Mesenchymal stem cell (in vitro differentiated cells and primary cell): Measurements from ENCODE around the gene KRTAP5-5. TPM values are rescaled to one million over a fixed set of nuclear protein-coding genes. Genes with fewer than 3 reads are reported as not detected.
"Not testable (repeated sequence)": the region's sequence is repeated elsewhere in the genome, so short reads cannot be mapped to it uniquely, and the experiment has no call there.

Experiments
- DNase-seq: peaks from one replicate; pipeline ENCODE4 v3.0.0-alpha.2; 2013
- H2AFZ ChIP-seq: one replicate; pipeline ENCODE4 v1.6.1; 2013; ENCODE audit warnings: low read depth, mild to moderate bottlenecking, control low read depth, inconsistent platforms, low read length, moderate library complexity
- H2AK5ac ChIP-seq: 2 replicates; pipeline ENCODE4 v1.6.1; 2013; ENCODE audit warnings: low read length, moderate library complexity, mild to moderate bottlenecking, inconsistent platforms; ENCODE audit not compliant: severe bottlenecking
- H2BK120ac ChIP-seq: one replicate; pipeline ENCODE4 v1.6.1; 2013; ENCODE audit warnings: low read depth, mild to moderate bottlenecking, inconsistent platforms, low read length, moderate library complexity
- H2BK12ac ChIP-seq, 2 experiments: one replicate each; pipeline ENCODE4 v1.6.1; 2013; ENCODE audit warnings: inconsistent platforms in 2 of 2, low read length in 2 of 2, mild to moderate bottlenecking in 2 of 2, moderate library complexity in 2 of 2, control low read depth in 1 of 2
- H2BK15ac ChIP-seq: one replicate; pipeline ENCODE4 v1.6.1; 2013; ENCODE audit warnings: mild to moderate bottlenecking, low read depth, inconsistent platforms; ENCODE audit not compliant: poor library complexity, severe bottlenecking
- H2BK5ac ChIP-seq: 2 replicates; pipeline ENCODE4 v1.6.1; 2013; ENCODE audit warnings: low read depth, mild to moderate bottlenecking, low read length, control low read depth, inconsistent platforms; ENCODE audit not compliant: poor library complexity, severe bottlenecking
- H3K14ac ChIP-seq, 2 experiments: one replicate each; pipeline ENCODE4 v1.6.1; 2013; ENCODE audit warnings: inconsistent platforms in 2 of 2, low read length in 2 of 2, control low read depth in 1 of 2, mild to moderate bottlenecking in 1 of 2, moderate library complexity in 1 of 2
- H3K18ac ChIP-seq, 2 experiments: one replicate each; pipeline ENCODE4 v1.6.1; 2013; ENCODE audit warnings: inconsistent platforms in 2 of 2, low read length in 2 of 2, control low read depth in 1 of 2, low read depth in 1 of 2, mild to moderate bottlenecking in 1 of 2
- H3K23ac ChIP-seq, 2 experiments: one replicate each; pipeline ENCODE4 v1.6.1; 2013; ENCODE audit warnings: inconsistent platforms in 2 of 2, low read length in 2 of 2, mild to moderate bottlenecking in 2 of 2, moderate library complexity in 2 of 2, control low read depth in 1 of 2
- H3K27ac ChIP-seq: 2 replicates; pipeline ENCODE4 v1.5.1; 2013; ENCODE audit warnings: mild to moderate bottlenecking, moderate library complexity, low read length, control low read depth, inconsistent platforms; ENCODE audit not compliant: poor library complexity, severe bottlenecking
- H3K27me3 ChIP-seq, 2 experiments: 2 replicates each; pipeline versions ENCODE4 v1.6.1 to v1.7.0; 2013; ENCODE audit warnings: low read length in 2 of 2, mild to moderate bottlenecking in 2 of 2, moderate library complexity in 2 of 2, control low read depth in 1 of 2, inconsistent platforms in 1 of 2; ENCODE audit not compliant: control insufficient read depth in 1 of 2, insufficient read depth in 1 of 2
- H3K36me3 ChIP-seq, 2 experiments: 2 replicates each; pipeline versions ENCODE4 v1.6.1 to v1.7.0; 2013; ENCODE audit warnings: low read length in 2 of 2, control low read depth in 1 of 2, inconsistent platforms in 1 of 2, low read depth in 1 of 2, mild to moderate bottlenecking in 1 of 2; ENCODE audit not compliant: insufficient read depth in 2 of 2, control insufficient read depth in 1 of 2
- H3K4ac ChIP-seq, 2 experiments: one replicate each; pipeline ENCODE4 v1.6.1; 2013; ENCODE audit warnings: inconsistent platforms in 2 of 2, low read length in 2 of 2, mild to moderate bottlenecking in 2 of 2, moderate library complexity in 2 of 2, control low read depth in 1 of 2, low read depth in 1 of 2
- H3K4me1 ChIP-seq: 2 replicates; pipeline ENCODE4 v1.6.1; 2013; ENCODE audit warnings: low read depth, low read length, control low read depth; ENCODE audit not compliant: control insufficient read depth, insufficient read depth
- H3K4me2 ChIP-seq: 2 replicates; pipeline ENCODE4 v1.6.1; 2013; ENCODE audit warnings: low read length, mild to moderate bottlenecking, inconsistent platforms; ENCODE audit not compliant: poor library complexity, severe bottlenecking
- H3K4me3 ChIP-seq, 2 experiments: 2 replicates each; pipeline versions ENCODE4 v1.5.1 to v1.7.0; 2013; ENCODE audit warnings: low read length in 2 of 2, mild to moderate bottlenecking in 2 of 2, control low read depth in 1 of 2, low read depth in 1 of 2; ENCODE audit not compliant: insufficient read depth in 1 of 2
- H3K79me1 ChIP-seq: replicated peaks from 2 replicates; pipeline ENCODE4 v1.6.1; 2013; ENCODE audit warnings: mild to moderate bottlenecking, control low read depth, low read length, inconsistent platforms; ENCODE audit not compliant: poor library complexity, severe bottlenecking
- H3K9ac ChIP-seq: 2 replicates; pipeline ENCODE4 v1.7.0; 2013; ENCODE audit warnings: mild to moderate bottlenecking, low read length, moderate library complexity
- H3K9me3 ChIP-seq: 2 replicates; pipeline ENCODE4 v1.7.0; 2013; ENCODE audit warnings: mild to moderate bottlenecking, low read length; ENCODE audit not compliant: control insufficient read depth
- H4K8ac ChIP-seq: one replicate; pipeline ENCODE4 v1.6.1; 2013; ENCODE audit warnings: inconsistent platforms, mild to moderate bottlenecking, low read length, moderate library complexity
- H4K91ac ChIP-seq: one replicate; pipeline ENCODE4 v1.6.1; 2013; ENCODE audit warnings: mild to moderate bottlenecking, low read length, inconsistent platforms
- WGBS: methylation state at CpG from one replicate; pipeline ENCODE4 v1.1.7; 2013; ENCODE audit warnings: mixed read lengths; 5-methylcytosine and 5-hydroxymethylcytosine counted together
- polyA plus RNA-seq, 2 experiments: library from polyadenylated mRNA; stranded (reverse); fragments of 200-250 nt; gene quantifications; one replicate each; pipeline ENCODE4 v1.2.3, GENCODE V29; 2013

KRTAP5-5 gene, protein sequence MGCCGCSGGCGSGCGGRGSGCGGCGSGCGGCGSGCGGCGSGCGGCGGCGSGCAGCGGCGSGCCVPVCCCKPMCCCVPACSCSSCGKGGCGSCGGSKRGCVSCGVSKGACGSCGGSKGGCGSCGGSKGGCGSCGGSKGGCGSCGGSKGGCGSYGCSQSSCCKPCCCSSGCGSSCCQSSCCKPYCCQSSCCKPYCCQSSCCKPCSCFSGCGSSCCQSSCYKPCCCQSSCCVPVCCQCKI
- not detected for polyA plus RNA-seq (2013, experiment 1 of 2)
- polyA plus RNA-seq (2013, experiment 2 of 2), result not detected

GRCh38 chr11:1629326-1630185, at the start of gene KRTAP5-5:
KRTAP5-5 (plus strand) TSS chr11:1629775; CDS start chr11:1629841, 66 bp downstream.
- peaks cover 4% of the 10 kb centered on the region for H3K9me3 ChIP-seq
- H2AK5ac ChIP-seq, result no peak within 1 kb of the TSS
- H3K36me3 ChIP-seq, result no peaks in the 10 kb centered on the region
- no peak within 1 kb of the TSS for H3K9ac ChIP-seq
- H3K27ac ChIP-seq, result no peak within 1 kb of the TSS
- peak within 1 kb of the TSS; percentile 25 for H4K8ac ChIP-seq
- 85% methylated on average over 23 of the region's 26 CpGs for WGBS
- H3K18ac ChIP-seq, result no peak within 1 kb of the TSS
- H2BK120ac ChIP-seq, result no peak within 1 kb of the TSS
- H2BK5ac ChIP-seq, result no peak within 1 kb of the TSS
- H3K4ac ChIP-seq, result no peak within 1 kb of the TSS
- H2BK15ac ChIP-seq, result no peak within 1 kb of the TSS
- H3K23ac ChIP-seq, result no peak within 1 kb of the TSS
- H3K4me1 ChIP-seq, result no peaks in the 10 kb centered on the region
- peaks cover 72 to 89% of the 10 kb centered on the region in 2 experiments for H3K27me3 ChIP-seq
- no peaks in the 10 kb centered on the region for H3K79me1 ChIP-seq
- no peak within 1 kb of the TSS for H4K91ac ChIP-seq
- no peak within 1 kb of the TSS for H3K4me3 ChIP-seq
- no peak within 1 kb of the TSS for H3K4me2 ChIP-seq
- H3K14ac ChIP-seq, result peak within 1 kb of the TSS in 1 of 2 experiments; percentile 57
- no peak within 1 kb of the TSS for H2AFZ ChIP-seq
- DNase-seq, result no peak
- no peak within 1 kb of the TSS for H2BK12ac ChIP-seq

DNA sequence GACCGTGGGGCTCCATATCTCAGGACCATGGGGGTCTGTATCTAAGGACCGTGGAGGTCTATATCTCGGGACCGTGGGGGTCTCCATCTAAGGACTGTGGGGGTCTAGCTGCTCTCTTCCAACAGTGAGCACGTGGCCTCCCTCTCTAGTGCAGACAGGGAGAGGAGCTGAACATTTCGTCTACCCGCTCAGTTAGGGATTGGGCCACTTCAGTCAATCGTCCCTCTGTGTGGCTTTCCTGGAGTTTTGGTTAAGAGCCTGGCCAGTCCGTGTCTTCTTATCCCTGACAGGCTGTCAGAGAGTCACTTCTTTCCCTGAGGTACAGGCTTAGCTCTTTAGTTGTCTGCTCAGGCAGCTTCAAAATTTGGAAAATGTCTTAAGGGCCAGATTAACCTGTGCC, 47.6 kb upstream of the KRTAP5-5 start:
- Histone ChIP-seq H3K23ac (no peak overlapping the region), H3K27ac (no peak overlapping the region), H2AK5ac (no peak overlapping the region), H3K9me3 (peaks cover 12% of the 10 kb centered on the region), H3K9ac (no peak overlapping the region), H3K79me1 (no peaks in the 10 kb centered on the region), H3K18ac (no peak overlapping the region), H2AFZ (no peak overlapping the region), H3K4me2 (no peak overlapping the region), H3K4ac (no peak overlapping the region), H2BK5ac (no peak overlapping the region), H2BK15ac (no peak overlapping the region), H3K4me3 (no peak overlapping the region), H3K36me3 (no peaks in the 10 kb centered on the region), H2BK120ac (no peak overlapping the region), H4K8ac (no peak overlapping the region), H2BK12ac (no peak overlapping the region), H4K91ac (no peak overlapping the region), H3K14ac (no peak overlapping the region), H3K4me1 (peaks cover 2% of the 10 kb centered on the region), H3K27me3 (peaks cover 18 to 39% of the 10 kb centered on the region in 2 experiments)
- no peak for DNase-seq
- 88% methylated on average over 9 of the region's 9 CpGs for WGBS

DNA sequence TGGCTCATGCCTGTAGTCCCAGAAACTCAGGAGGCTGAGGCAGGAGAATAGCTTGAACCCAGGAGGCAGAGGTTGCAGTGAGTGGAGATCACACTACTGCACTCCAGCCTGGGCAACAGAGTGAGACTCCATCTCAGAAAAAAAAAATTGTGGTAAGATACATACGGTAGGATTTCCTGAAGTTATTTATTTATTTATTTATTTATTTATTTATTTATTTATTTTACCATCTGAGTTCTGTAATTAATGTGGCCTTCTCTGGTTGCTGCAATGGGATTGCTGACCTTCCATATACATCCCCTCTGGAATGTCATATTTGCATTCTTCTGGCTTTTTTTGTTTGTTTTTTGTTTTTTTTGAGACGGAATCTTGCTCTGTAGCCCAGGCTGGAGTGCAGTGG, 46.7 kb upstream of the KRTAP5-5 start:
- not testable (repeated sequence) for H2BK5ac ChIP-seq, H3K23ac ChIP-seq, H2BK15ac ChIP-seq, H2BK120ac ChIP-seq, H4K91ac ChIP-seq, DNase-seq, H3K4me3 ChIP-seq, H3K4ac ChIP-seq, H4K8ac ChIP-seq, H3K36me3 ChIP-seq, H3K4me1 ChIP-seq, H3K79me1 ChIP-seq, H3K9ac ChIP-seq, H2BK12ac ChIP-seq, H3K14ac ChIP-seq, H3K18ac ChIP-seq, H2AFZ ChIP-seq, H3K27ac ChIP-seq, H3K4me2 ChIP-seq, H2AK5ac ChIP-seq
- Histone ChIP-seq H3K9me3 (peaks cover 11% of the 10 kb centered on the region), H3K27me3 (peaks cover 21 to 45% of the 10 kb centered on the region in 2 experiments)
- 94% methylated on average over 1 of the region's 2 CpGs for WGBS

DNA sequence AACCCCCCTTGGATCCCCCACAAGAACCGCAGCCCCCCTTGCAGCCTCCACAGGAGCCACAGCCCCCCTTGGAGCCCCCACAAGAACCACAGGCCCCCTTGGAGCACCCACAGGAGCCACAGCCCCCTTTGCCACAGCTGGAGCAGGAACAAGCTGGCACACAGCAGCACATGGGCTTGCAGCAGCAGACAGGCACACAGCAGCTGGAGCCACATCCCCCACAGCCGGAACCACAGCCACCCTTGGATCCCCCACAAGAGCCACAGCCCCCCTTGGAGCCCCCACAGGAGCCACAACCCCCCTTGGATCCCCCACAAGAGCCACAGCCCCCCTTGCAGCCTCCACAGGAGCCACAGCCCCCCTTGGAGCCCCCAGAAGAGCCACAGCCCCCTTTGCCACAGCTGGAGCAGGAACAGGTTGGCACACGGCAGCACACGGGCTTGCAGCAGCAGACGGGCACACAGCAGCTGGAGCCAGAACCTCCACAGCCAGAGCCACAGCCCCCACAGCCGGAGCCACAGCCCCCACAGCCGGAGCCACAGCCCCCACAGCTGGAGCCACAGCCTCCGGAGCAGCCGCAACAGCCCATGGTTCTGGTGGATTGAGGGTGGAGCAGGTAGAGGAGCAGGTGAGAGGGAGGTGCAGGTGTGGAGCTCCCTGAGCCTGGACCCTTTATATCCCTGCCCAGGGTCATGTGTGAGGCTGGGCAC, 44.8 kb upstream of the KRTAP5-5 start, which contains the start of gene KRTAP5-1:
TSS of gene KRTAP5-1 (minus strand) at position 623 of the 710 bp plus-strand sequence. CDS start at position 589, 34 bp downstream.
- H3K4ac ChIP-seq, H4K91ac ChIP-seq: not testable (repeated sequence)
- WGBS, result 74% methylated on average over 4 of the region's 9 CpGs

More for the DNA sequence above, 44.8 kb upstream of the KRTAP5-5 start, which contains the start of gene KRTAP5-1:
- peak within 1 kb of the TSS in 1 of 2 experiments; percentile 41 for H3K14ac ChIP-seq
- peaks cover 34 to 56% of the 10 kb centered on the region in 2 experiments for H3K27me3 ChIP-seq
- H2AK5ac ChIP-seq, H2AFZ ChIP-seq, H2BK12ac ChIP-seq, H2BK15ac ChIP-seq, H2BK5ac ChIP-seq, H2BK120ac ChIP-seq, H3K9ac ChIP-seq, H3K79me1 ChIP-seq, H4K8ac ChIP-seq, H3K18ac ChIP-seq, H3K9me3 ChIP-seq, H3K4me1 ChIP-seq, H3K27ac ChIP-seq, H3K36me3 ChIP-seq, H3K4me2 ChIP-seq, DNase-seq, H3K4me3 ChIP-seq: not testable (repeated sequence)
- peak within 1 kb of the TSS in 1 of 2 experiments; percentile 69 for H3K23ac ChIP-seq
